ENCODE measurements around the gene CLIC5.

GRCh38 chr6:45850378-45851033, 165.2 kb downstream of the CLIC5 start:
- TF ChIP-seq CTCF (conservative IDR thresholded peaks at IDR 0.05; ENCODE audit: low read length) (no peak), EZH2phosphoT487 (IDR thresholded peaks at IDR 0.05; ENCODE audit: borderline replicate concordance) (no peak)
